NCI-H1105 treated with DMSO at 0.1 percent for 48 hours (cell line): ENCODE data around the gene BZW2.

Source experiments
- DNase-seq: peaks from one replicate; lab custom pipeline; 2025; lab: John Stamatoyannopoulos, UW

BZW2 gene

GRCh38 chr7:16753102-16753931, 107.3 kb downstream of the BZW2 start, which contains the start of gene TSPAN13:
TSS of gene TSPAN13 (plus strand) at chr7:16753755. CDS start at chr7:16753968, 213 bp downstream.
- DNase-seq: peak; percentile 96

GRCh38 chr7:16753932-16754855, 108.2 kb downstream of the BZW2 start:
- peak; percentile 78 for DNase-seq

- no peak for DNase-seq
Measured at GRCh38 chr7:16754856-16755317, 108.9 kb downstream of the BZW2 start.

GRCh38 chr7:16755397-16755796, 109.4 kb downstream of the BZW2 start:
- DNase-seq: no peak
